ENCODE data around the gene TBC1D23. TPM values are rescaled to one million over a fixed set of nuclear protein-coding genes. Genes with fewer than 3 reads are reported as not detected.

Gene TBC1D23
- total and polyA plus RNA-seq, 2 of the 13 experiments (the other 11 are each of a cell fraction or from before 2014, with no cell fraction given), result 28.7 to 35.4 TPM

GRCh38 chr3:100260081-100260684 lies 609 bp upstream of the TBC1D23 start (continued):
- TF ChIP-seq, protein P1, sequence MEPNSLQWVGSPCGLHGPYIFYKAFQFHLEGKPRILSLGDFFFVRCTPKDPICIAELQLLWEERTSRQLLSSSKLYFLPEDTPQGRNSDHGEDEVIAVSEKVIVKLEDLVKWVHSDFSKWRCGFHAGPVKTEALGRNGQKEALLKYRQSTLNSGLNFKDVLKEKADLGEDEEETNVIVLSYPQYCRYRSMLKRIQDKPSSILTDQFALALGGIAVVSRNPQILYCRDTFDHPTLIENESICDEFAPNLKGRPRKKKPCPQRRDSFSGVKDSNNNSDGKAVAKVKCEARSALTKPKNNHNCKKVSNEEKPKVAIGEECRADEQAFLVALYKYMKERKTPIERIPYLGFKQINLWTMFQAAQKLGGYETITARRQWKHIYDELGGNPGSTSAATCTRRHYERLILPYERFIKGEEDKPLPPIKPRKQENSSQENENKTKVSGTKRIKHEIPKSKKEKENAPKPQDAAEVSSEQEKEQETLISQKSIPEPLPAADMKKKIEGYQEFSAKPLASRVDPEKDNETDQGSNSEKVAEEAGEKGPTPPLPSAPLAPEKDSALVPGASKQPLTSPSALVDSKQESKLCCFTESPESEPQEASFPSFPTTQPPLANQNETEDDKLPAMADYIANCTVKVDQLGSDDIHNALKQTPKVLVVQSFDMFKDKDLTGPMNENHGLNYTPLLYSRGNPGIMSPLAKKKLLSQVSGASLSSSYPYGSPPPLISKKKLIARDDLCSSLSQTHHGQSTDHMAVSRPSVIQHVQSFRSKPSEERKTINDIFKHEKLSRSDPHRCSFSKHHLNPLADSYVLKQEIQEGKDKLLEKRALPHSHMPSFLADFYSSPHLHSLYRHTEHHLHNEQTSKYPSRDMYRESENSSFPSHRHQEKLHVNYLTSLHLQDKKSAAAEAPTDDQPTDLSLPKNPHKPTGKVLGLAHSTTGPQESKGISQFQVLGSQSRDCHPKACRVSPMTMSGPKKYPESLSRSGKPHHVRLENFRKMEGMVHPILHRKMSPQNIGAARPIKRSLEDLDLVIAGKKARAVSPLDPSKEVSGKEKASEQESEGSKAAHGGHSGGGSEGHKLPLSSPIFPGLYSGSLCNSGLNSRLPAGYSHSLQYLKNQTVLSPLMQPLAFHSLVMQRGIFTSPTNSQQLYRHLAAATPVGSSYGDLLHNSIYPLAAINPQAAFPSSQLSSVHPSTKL (CRISPR knock-in tag; IDR thresholded peaks at IDR 0.05), result no peak
- TF ChIP-seq, protein P2, sequence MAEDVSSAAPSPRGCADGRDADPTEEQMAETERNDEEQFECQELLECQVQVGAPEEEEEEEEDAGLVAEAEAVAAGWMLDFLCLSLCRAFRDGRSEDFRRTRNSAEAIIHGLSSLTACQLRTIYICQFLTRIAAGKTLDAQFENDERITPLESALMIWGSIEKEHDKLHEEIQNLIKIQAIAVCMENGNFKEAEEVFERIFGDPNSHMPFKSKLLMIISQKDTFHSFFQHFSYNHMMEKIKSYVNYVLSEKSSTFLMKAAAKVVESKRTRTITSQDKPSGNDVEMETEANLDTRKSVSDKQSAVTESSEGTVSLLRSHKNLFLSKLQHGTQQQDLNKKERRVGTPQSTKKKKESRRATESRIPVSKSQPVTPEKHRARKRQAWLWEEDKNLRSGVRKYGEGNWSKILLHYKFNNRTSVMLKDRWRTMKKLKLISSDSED (CRISPR knock-in tag; IDR thresholded peaks at IDR 0.05), result no peak
- TF ChIP-seq STAG1 (CRISPR knock-in tag; IDR thresholded peaks at IDR 0.05), result 0 out of 2 replicates have a peak, but pooled peaks have one; percentile 5
- TF ChIP-seq, protein P3, sequence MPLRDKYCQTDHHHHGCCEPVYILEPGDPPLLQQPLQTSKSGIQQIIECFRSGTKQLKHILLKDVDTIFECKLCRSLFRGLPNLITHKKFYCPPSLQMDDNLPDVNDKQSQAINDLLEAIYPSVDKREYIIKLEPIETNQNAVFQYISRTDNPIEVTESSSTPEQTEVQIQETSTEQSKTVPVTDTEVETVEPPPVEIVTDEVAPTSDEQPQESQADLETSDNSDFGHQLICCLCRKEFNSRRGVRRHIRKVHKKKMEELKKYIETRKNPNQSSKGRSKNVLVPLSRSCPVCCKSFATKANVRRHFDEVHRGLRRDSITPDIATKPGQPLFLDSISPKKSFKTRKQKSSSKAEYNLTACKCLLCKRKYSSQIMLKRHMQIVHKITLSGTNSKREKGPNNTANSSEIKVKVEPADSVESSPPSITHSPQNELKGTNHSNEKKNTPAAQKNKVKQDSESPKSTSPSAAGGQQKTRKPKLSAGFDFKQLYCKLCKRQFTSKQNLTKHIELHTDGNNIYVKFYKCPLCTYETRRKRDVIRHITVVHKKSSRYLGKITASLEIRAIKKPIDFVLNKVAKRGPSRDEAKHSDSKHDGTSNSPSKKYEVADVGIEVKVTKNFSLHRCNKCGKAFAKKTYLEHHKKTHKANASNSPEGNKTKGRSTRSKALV (CRISPR knock-in tag; IDR thresholded peaks at IDR 0.05), result peak; percentile 40; the same call in 1 of the 2 replicates
- no peak for TF ChIP-seq ZNF317 (CRISPR knock-in tag; IDR thresholded peaks at IDR 0.05)
- TF ChIP-seq NAIF1 (CRISPR knock-in tag; IDR thresholded peaks at IDR 0.05; ENCODE audit: borderline replicate concordance), result peak; percentile 85; the same call in 1 of the 2 replicates
- TF ChIP-seq, protein P4, sequence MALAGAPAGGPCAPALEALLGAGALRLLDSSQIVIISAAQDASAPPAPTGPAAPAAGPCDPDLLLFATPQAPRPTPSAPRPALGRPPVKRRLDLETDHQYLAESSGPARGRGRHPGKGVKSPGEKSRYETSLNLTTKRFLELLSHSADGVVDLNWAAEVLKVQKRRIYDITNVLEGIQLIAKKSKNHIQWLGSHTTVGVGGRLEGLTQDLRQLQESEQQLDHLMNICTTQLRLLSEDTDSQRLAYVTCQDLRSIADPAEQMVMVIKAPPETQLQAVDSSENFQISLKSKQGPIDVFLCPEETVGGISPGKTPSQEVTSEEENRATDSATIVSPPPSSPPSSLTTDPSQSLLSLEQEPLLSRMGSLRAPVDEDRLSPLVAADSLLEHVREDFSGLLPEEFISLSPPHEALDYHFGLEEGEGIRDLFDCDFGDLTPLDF (CRISPR knock-in tag; IDR thresholded peaks at IDR 0.05), result no peak
- TF ChIP-seq ZSCAN25 (CRISPR knock-in tag; IDR thresholded peaks at IDR 0.05), result 0 out of 2 replicates have a peak, but pooled peaks have one; percentile 8
- TF ChIP-seq KLF13 (CRISPR knock-in tag; IDR thresholded peaks at IDR 0.05), result no peak
- TF ChIP-seq ZNF33B (CRISPR knock-in tag; IDR thresholded peaks at IDR 0.05), result peak; percentile 17; the same call in 1 of the 2 replicates
- TF ChIP-seq, protein P5, sequence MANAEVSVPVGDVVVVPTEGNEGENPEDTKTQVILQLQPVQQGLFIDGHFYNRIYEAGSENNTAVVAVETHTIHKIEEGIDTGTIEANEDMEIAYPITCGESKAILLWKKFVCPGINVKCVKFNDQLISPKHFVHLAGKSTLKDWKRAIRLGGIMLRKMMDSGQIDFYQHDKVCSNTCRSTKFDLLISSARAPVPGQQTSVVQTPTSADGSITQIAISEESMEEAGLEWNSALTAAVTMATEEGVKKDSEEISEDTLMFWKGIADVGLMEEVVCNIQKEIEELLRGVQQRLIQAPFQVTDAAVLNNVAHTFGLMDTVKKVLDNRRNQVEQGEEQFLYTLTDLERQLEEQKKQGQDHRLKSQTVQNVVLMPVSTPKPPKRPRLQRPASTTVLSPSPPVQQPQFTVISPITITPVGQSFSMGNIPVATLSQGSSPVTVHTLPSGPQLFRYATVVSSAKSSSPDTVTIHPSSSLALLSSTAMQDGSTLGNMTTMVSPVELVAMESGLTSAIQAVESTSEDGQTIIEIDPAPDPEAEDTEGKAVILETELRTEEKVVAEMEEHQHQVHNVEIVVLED (CRISPR knock-in tag; IDR thresholded peaks at IDR 0.05; ENCODE audit: borderline replicate concordance), result no peak
- peak; percentile 7; the same call in 1 of the 2 replicates for TF ChIP-seq SAFB2 (CRISPR knock-in tag; IDR thresholded peaks at IDR 0.05; ENCODE audit: borderline replicate concordance, low read depth)
- no peak for TF ChIP-seq ZNF878 (CRISPR knock-in tag; IDR thresholded peaks at IDR 0.05)
- no peak for TF ChIP-seq ZNF256 (CRISPR knock-in tag; conservative IDR thresholded peaks at IDR 0.05)
- TF ChIP-seq, protein P6, sequence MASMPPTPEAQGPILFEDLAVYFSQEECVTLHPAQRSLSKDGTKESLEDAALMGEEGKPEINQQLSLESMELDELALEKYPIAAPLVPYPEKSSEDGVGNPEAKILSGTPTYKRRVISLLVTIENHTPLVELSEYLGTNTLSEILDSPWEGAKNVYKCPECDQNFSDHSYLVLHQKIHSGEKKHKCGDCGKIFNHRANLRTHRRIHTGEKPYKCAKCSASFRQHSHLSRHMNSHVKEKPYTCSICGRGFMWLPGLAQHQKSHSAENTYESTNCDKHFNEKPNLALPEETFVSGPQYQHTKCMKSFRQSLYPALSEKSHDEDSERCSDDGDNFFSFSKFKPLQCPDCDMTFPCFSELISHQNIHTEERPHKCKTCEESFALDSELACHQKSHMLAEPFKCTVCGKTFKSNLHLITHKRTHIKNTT (CRISPR knock-in tag; IDR thresholded peaks at IDR 0.05), result no peak
- TF ChIP-seq GFI1 (CRISPR knock-in tag; IDR thresholded peaks at IDR 0.05; ENCODE audit: borderline replicate concordance), result 0 out of 2 replicates have a peak, but pooled peaks have one; percentile 10

Data from HepG2 (cell line).